ENCODE measurements around the gene TPI1.
"Not testable (repeated sequence)": the region's sequence is repeated elsewhere in the genome, so short reads cannot be mapped to it uniquely, and the experiment has no call there.

The TPI1 gene

DNA sequence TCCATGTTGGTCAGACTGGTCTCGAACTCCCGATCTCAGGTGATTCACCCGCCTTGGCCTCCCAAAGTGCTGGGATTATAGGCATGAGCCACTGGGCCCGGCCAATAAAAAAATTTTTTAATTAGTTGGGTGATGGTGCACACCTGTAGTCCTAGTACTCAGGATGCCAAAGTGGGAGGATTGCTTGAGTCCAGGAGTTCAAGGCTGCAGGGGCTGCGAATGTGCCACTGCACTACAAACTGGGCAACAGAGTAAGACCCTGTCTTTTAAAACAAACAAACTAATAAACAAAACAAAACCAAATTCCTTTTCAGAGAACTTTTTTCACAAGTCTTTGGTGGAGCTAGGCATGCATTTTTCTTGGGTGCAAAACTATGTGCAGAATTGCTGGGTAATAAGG, 15.9 kb downstream of the TPI1 start:
- H3K4me1 ChIP-seq = no peaks in the 10 kb centered on the region
- TF ChIP-seq, protein P1, sequence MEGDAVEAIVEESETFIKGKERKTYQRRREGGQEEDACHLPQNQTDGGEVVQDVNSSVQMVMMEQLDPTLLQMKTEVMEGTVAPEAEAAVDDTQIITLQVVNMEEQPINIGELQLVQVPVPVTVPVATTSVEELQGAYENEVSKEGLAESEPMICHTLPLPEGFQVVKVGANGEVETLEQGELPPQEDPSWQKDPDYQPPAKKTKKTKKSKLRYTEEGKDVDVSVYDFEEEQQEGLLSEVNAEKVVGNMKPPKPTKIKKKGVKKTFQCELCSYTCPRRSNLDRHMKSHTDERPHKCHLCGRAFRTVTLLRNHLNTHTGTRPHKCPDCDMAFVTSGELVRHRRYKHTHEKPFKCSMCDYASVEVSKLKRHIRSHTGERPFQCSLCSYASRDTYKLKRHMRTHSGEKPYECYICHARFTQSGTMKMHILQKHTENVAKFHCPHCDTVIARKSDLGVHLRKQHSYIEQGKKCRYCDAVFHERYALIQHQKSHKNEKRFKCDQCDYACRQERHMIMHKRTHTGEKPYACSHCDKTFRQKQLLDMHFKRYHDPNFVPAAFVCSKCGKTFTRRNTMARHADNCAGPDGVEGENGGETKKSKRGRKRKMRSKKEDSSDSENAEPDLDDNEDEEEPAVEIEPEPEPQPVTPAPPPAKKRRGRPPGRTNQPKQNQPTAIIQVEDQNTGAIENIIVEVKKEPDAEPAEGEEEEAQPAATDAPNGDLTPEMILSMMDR (IDR thresholded peaks at IDR 0.05) = no peak
- H2AFZ ChIP-seq = no peak overlapping the region
- H3K27me3 ChIP-seq (ENCODE audit: control insufficient read depth, insufficient read depth, low read length) = no peaks in the 10 kb centered on the region
- H3K9me3 ChIP-seq (ENCODE audit: control insufficient read depth, low read length) = no peaks in the 10 kb centered on the region
- no peak overlapping the region for H3K9ac ChIP-seq
- no peaks in the 10 kb centered on the region for H3K79me2 ChIP-seq
- H3K36me3 ChIP-seq (ENCODE audit: control insufficient read depth, insufficient read depth, low read length) = no peaks in the 10 kb centered on the region
- H3K4me2 ChIP-seq (ENCODE audit: low read length) = no peak overlapping the region
- H3K27ac ChIP-seq = no peak overlapping the region
- no peak overlapping the region for H3K4me3 ChIP-seq (ENCODE audit: low read depth, low read length)

- no peak overlapping the region for H3K9ac ChIP-seq
These were observed 16.4 kb downstream of the TPI1 start for GRCh38 chr12:6883683-6884082.

GRCh38 chr12:6884539-6884938, 17.2 kb downstream of the TPI1 start:
- H3K9me3 ChIP-seq (ENCODE audit: control insufficient read depth, low read length) = no peaks in the 10 kb centered on the region
- H3K79me2 ChIP-seq = no peaks in the 10 kb centered on the region
- no peak overlapping the region for H2AFZ ChIP-seq
- no peaks in the 10 kb centered on the region for H3K36me3 ChIP-seq (ENCODE audit: control insufficient read depth, insufficient read depth, low read length)
- H3K4me2 ChIP-seq (ENCODE audit: low read length) = no peak overlapping the region
- H3K27me3 ChIP-seq (ENCODE audit: control insufficient read depth, insufficient read depth, low read length) = no peaks in the 10 kb centered on the region
- TF ChIP-seq, protein P1 (IDR thresholded peaks at IDR 0.05) = no peak
- H3K27ac ChIP-seq = no peak overlapping the region
- H3K9ac ChIP-seq = no peak overlapping the region
- H3K4me1 ChIP-seq = no peaks in the 10 kb centered on the region
- no peak overlapping the region for H3K4me3 ChIP-seq (ENCODE audit: low read depth, low read length)

More at GRCh38 chr12:6883683-6884082, 16.4 kb downstream of the TPI1 start:
- no peaks in the 10 kb centered on the region for H3K9me3 ChIP-seq (ENCODE audit: control insufficient read depth, low read length)
- no peaks in the 10 kb centered on the region for H3K27me3 ChIP-seq (ENCODE audit: control insufficient read depth, insufficient read depth, low read length)
- no peak overlapping the region for H3K4me3 ChIP-seq (ENCODE audit: low read depth, low read length)
- H3K79me2 ChIP-seq = no peaks in the 10 kb centered on the region
- H3K36me3 ChIP-seq (ENCODE audit: control insufficient read depth, insufficient read depth, low read length) = no peaks in the 10 kb centered on the region
- no peak overlapping the region for H2AFZ ChIP-seq
- H3K4me2 ChIP-seq (ENCODE audit: low read length) = no peak overlapping the region
- H3K4me1 ChIP-seq = no peaks in the 10 kb centered on the region
- TF ChIP-seq, protein P1 (IDR thresholded peaks at IDR 0.05) = no peak
- H3K27ac ChIP-seq = no peak overlapping the region

DNA sequence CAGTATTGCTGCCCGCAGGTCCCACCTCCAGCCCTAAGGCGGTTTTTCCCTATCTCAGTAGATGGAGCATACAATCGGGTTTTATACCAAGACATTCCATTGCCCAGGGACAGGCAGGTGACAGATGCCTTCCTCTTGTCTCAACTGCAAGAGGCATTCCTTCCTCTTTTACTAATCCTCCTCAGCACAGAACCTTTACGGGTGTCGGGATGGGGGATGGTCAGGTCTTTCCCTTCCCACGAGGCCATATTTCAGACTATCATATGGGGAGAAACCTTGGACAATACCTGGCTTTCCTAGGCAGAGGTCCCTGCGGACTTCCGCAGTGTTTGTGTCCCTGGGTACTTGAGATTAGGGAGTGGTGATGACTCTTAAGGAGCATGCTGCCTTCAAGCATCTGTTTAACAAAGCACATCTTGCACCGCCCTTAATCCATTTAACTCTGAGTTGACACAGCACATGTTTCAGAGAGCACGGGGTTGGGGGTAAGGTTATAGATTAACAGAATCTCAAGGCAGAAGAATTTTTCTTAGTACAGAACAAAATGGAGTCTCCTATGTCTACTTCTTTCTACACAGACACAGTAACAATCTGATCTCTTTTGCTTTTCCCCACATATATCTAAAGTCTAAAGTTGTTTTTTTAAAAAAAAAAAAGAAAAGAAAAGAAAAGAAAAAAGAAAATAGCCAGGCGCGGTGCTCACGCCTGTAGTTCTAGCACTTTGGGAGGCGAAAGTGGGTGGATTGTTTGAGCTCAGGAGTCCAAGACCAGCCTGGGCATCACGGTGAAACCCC, 19.1 kb downstream of the TPI1 start:
- H3K27ac ChIP-seq; H3K27me3 ChIP-seq (ENCODE audit: control insufficient read depth, insufficient read depth, low read length); H3K79me2 ChIP-seq; H3K9me3 ChIP-seq (ENCODE audit: control insufficient read depth, low read length); H3K4me1 ChIP-seq; H3K36me3 ChIP-seq (ENCODE audit: control insufficient read depth, insufficient read depth, low read length); H3K9ac ChIP-seq; H2AFZ ChIP-seq; H3K4me3 ChIP-seq (ENCODE audit: low read depth, low read length); H3K4me2 ChIP-seq (ENCODE audit: low read length): not testable (repeated sequence)

- no peaks in the 10 kb centered on the region for H3K27me3 ChIP-seq (ENCODE audit: control insufficient read depth, insufficient read depth, low read length)
- H3K36me3 ChIP-seq (ENCODE audit: control insufficient read depth, insufficient read depth, low read length) = no peaks in the 10 kb centered on the region
- no peaks in the 10 kb centered on the region for H3K79me2 ChIP-seq
- H3K9ac ChIP-seq = no peak overlapping the region
- no peak overlapping the region for H3K4me3 ChIP-seq (ENCODE audit: low read depth, low read length)
- no peak overlapping the region for H3K4me2 ChIP-seq (ENCODE audit: low read length)
- H3K9me3 ChIP-seq (ENCODE audit: control insufficient read depth, low read length) = no peaks in the 10 kb centered on the region
- peaks cover 6% of the 10 kb centered on the region for H3K4me1 ChIP-seq
- TF ChIP-seq, protein P1 (IDR thresholded peaks at IDR 0.05) = no peak
- H3K27ac ChIP-seq = no peak overlapping the region
- H2AFZ ChIP-seq = no peak overlapping the region
These were observed 20.1 kb downstream of the TPI1 start for GRCh38 chr12:6887460-6887859.

All from parathyroid adenoma (tissue), 2 donors.